Fibroblast of gingiva (primary cell): ENCODE data around the gene FARSB.
A peak's percentile ranks its signal among the peaks of the same experiment; 100 is the strongest.
"Not testable (repeated sequence)": the region's sequence is repeated elsewhere in the genome, so short reads cannot be mapped to it uniquely, and the experiment has no call there.

ENCODE experiments used
- DNase-seq: peaks from one replicate; pipeline ENCODE4 v3.0.0-alpha.2; 2011; ENCODE audit warnings: low read depth

The FARSB gene

GRCh38 chr2:222604749-222605515, 51.0 kb downstream of the FARSB start:
- peak; percentile 55 for DNase-seq

GRCh38 chr2:222603501-222603900, 52.4 kb downstream of the FARSB start:
- no peak for DNase-seq

DNA sequence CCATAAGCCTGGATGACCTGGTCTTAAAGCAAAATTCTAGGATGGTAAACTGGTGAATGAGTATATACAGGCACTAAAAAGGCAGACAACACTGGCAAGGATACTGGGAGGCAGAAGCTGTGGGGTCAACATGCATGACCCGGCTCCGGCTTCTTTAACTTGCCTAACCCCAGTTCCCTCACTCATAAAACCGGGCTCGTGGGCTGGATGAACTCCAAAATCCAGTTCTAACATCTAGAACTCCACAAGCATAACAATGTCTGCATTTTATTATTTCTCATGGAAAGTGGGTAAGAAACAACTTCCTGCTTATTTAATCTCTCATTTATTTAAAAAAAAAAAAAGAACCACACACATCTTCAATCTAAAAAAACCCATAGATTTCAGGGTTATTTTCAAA, 57.3 kb downstream of the FARSB start:
- DNase-seq: no peak

DNA sequence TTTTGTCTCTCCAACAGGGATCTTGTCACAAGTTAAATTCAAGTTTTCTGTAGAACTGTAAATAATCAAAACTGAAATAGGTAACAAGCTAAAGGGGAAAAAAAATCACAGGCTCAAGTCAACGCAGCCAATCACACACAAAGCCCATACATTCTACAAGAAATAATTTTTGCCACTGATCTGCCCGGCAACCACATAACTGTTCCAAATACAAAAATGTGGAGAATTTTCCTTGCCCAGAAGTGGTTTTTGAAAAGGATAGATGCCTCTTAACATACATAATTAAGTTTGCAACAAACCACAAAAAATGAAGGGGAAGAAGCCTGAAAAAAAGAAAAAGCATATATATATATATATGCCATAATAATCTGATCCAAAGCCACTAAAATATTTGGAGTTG, 60.3 kb downstream of the FARSB start:
- DNase-seq: no peak

GRCh38 chr2:222594679-222595078, 61.2 kb downstream of the FARSB start:
- peak; percentile 72 for DNase-seq

- no peak for DNase-seq
Observed at GRCh38 chr2:222592176-222592575, 63.7 kb downstream of the FARSB start.

- no peak for DNase-seq
Observed at GRCh38 chr2:222591661-222592060, 64.2 kb downstream of the FARSB start.

DNA sequence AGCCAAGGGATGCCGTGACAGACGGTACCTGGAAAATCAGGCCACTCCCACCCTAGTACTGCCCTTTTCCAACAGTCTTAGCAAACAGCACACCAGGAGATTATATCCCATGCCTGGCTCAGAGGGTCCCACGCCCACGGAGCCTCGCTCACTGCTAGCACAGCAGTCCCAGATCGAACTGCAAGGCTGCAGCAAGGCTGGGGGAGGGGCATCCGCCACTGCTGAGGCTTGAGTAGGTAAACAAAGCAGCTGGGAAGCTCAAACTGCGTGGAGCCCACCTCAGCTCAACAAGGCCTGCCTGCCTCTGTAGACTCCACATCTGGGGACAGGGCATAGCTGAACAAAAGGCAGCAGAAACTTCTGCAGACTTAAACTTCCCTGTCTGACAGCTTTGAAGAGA, 71.3 kb downstream of the FARSB start:
- DNase-seq: not testable (repeated sequence)

GRCh38 chr2:222582928-222583327, 73.0 kb downstream of the FARSB start:
- DNase-seq: peak; percentile 7

DNA sequence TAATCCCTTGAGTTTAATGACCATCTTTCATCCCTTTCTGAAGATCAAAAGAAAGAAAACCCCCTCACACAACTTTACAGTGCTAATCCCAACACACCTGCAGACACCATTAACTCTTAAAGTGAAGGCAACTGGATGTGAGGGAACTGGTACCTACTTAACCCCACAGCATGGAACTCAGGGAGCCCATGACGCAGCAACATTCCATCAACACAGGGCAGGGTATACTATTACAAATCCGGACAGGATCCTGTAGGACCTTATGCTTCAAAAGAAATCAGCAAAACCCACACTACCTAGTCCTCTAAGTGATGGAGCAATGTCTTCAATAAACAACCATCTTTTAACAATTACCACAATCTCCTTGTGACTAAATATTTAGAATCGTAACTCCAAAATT, 78.6 kb downstream of the FARSB start:
- no peak for DNase-seq

DNA sequence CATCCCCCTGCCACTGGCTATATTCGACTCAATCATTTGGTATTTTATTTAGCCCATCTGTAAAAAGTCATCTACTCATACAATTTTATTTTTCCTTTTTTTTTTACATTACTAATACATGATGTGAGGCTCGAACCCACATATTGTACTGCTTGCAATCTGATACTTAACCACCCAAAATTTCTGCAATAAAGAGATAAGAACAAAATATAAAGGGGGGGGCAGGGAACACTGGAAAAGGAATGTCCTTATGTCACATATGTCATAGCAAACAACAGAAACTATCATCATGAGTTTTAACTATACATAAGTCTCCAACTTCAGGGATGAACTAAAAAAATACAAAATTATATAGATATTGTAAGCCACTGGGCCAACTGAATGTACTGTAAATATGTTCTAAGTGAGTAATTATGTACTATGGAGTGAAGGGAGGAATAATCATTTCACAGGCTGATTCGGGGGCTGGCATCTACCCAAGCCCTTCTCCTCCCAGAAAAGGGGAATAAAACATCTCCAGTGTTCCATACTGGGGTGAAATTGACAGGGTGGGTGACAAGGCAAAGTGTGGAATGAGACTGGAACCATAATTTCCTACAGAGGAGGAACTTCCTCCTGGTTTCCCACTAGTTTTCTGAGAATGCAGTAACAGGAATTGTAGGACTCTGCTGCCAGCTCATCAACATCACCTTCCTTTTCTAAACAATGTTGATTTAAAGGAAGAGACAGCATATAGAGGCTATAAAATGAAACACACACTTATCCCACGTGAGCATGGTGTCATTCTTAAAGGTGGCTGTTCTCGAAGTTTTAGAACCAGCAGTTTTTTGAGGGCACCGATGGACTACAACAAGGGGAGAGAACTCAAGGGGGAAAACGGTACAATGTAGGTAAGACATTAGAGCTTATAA, 79.5 kb downstream of the FARSB start:
- DNase-seq: no peak

GRCh38 chr2:222575618-222576017, 80.3 kb downstream of the FARSB start:
- DNase-seq: no peak

DNA sequence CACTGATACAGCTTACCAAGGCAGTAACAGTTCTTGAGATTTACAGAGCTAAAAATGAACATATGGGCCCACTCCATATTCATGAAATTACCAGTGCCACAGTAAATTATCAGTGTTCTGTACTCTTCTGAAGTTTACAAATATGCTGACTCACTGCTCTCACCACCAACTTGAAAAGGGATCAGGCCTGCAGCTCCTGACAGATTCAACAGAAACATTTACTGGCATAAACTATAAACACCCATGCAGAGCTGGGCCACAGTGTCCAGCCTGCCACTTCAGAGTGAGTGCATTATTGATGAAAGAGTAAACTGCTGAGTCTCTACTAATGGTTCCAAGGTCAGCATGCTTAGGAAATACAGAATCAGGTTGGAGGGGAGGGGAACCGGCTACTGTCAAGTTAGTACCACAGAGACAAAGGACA, 83.1 kb downstream of the FARSB start:
- DNase-seq: peak; percentile 78

DNA sequence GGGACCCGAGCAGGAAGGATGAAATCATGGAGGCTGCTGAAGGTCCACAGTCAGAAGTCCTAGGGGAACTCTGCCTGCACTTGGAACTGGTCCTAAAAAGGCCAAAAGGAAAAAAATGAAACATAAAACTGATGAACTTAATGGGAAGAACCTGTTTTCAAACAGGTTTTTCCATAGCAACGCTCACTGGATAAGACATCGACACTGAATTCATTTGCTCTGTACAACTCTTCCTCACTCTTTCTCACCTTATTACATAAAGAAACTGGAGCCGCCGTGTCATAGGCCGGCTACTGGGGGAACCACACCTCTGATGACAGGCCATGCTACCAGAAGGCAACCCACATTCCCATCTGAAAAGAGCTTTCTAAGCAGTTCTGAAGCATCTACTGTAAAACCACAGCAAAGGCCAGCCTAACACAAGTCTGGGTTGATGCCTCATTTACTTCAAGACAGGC, 83.6 kb downstream of the FARSB start:
- DNase-seq: peak; percentile 21

DNA sequence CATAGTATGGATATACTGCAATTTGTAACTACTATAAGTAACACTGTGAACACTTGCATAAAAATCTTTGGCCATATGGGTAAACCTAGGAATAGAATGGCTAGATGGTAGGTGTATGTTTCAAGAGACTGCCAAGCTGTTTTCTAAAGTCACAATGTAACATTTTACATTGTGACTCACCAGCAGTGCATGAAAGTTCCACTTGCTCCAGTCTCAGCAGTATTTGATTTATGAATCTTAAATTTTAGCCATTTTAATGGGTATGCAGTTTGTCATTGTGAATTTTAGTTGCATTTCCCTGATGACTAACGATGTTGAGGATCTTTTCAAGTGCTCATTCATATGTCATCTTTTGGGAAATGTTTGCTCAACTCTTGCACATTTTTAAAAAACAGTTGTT, 86.1 kb downstream of the FARSB start:
- no peak for DNase-seq

DNA sequence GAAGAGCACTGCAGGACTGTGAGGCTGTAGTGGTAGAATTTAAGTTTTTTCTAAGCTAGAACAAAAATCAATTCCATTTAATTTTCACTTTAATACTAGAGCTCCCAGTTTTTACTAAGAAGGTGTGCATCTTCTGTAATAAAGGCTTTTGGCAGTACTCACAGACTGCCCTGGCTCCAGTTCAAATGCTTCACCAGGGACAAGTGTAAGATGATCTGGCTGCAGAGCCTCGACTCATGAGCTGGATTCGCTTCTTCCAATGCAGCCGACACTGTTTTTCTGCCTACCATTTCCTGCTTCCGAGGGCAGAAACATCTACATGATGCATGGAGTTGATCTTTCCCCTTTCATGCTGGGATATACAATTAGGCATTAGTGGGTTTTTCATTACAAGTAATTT, 87.0 kb downstream of the FARSB start:
- peak; percentile 82 for DNase-seq

DNA sequence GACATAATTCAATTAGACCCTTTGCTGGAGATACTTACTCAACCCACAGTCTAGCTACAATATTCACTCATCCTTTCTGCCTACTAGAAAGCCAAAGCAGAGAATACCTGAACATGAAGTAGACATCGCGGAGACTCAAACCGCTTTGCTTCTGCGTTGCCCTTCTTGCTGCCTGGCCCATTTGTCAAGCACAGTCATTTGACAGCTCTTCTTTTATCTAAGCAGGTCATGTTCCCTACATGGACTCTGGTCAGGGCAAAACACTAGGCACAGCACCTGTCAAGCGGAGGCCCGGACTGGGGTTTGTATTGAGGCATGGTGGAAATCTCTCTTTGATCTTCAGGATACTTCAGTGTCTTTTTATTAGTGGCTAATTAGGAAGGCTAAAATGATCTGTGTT, 89.7 kb downstream of the FARSB start:
- DNase-seq: no peak

DNA sequence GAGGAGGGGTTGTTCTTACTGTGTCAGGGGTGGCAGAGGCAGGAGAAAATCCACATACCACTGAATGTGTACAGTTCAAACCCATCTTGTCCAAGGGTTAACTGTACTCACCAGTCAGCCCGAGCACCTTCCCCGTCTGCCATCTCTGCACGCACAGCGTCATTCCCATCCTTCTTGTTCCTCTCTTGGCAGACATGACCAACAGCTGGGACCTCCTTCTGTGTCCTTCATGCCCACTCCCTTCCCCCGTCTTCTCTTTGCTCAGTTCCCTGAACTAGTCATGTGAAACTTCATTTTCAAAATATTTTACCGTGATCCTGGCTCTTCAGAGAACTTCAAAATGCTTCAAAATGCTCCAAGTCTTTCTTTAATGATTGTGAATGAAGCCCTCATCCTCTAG, 92.0 kb downstream of the FARSB start:
- DNase-seq: no peak

- no peak for DNase-seq
Observed at GRCh38 chr2:222563106-222563718, 92.7 kb downstream of the FARSB start.

DNA sequence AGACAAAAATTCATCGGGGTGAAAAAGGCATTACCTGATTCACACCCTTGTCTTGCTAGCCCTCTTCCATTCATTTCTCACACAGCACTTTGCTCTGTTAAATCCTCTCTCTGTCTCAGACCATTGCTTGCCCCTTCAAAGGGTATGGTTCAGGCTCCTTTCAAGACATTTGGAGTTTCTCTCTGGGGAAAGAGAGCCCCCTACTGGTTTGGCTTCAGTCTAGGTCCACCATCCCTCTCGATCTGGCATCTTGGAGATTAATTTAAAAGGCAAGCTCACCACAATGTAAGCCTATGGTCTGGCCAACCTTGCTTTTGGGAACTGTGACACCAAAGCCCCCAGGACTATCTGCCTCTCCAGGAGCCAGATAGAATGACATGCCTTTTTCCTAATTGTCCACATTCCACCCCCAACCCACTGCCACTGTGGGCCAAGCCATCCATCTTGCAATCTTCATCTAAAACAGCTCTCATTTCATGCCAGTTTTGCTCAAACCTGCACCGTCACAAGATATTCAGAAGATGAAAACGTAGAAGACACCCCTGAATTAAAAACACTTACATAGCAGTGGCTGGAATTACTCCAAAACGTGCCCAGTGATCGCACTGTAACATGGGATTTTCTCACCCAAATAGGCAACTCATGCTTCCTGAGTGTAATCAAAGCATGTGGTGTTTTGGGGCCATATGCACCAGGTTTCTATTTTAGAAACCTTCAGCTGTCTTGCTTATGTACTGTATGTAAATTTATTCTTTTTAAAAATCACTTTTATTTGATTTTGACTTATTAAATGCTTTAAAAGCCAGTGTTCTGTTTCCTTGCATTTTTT, 93.9 kb downstream of the FARSB start:
- peak; percentile 42 for DNase-seq

- DNase-seq: no peak
Observed at GRCh38 chr2:222561151-222561550, 94.7 kb downstream of the FARSB start.

- DNase-seq: no peak
Observed at GRCh38 chr2:222554517-222554916, 101.4 kb downstream of the FARSB start.
